NCI-H1417 (cell line): Measurements from ENCODE around the gene HELT.
A peak's percentile ranks its signal among the peaks of the same experiment; 100 is the strongest.

Source experiments
- DNase-seq, 3 experiments: peaks; one replicate each; lab custom pipeline; 2025; lab: John Stamatoyannopoulos, UW

The HELT gene

DNA sequence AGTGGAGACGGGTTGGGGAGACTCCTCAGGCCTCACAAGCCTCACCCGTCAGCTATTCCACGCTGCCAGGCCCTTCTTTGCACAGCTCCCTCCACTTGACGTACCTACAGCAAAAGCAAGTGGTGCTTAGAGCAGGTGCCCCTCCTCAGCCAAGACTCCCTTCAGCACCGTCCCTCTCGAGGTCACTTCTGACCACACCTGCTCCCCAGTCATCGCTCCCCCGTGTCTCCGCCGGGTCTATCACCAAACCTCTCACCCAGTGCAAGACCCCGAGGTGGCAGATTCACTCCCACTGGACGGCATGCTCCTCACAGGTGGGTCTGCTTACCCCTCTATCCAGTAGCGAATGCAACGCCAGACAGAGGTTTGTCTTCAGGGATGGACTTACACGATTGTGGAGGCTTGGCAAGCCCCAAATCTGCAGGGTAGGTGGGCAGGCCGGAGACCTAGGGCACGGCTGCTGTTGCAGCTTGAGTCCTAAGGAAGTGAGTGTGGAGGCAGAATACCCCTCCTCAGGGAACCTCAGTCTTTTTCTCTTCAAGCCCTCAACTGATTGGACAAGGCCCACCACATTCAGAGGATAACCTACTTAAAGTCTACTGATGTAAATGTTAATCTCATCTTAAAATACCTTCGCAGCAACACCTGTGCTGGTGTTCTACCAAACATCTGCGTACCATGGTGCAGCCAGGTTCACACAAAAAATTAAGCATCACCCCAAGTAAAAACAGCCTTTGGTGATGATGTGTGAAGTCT, 14.5 kb upstream of the HELT start:
- DNase-seq, result no peak

DNA sequence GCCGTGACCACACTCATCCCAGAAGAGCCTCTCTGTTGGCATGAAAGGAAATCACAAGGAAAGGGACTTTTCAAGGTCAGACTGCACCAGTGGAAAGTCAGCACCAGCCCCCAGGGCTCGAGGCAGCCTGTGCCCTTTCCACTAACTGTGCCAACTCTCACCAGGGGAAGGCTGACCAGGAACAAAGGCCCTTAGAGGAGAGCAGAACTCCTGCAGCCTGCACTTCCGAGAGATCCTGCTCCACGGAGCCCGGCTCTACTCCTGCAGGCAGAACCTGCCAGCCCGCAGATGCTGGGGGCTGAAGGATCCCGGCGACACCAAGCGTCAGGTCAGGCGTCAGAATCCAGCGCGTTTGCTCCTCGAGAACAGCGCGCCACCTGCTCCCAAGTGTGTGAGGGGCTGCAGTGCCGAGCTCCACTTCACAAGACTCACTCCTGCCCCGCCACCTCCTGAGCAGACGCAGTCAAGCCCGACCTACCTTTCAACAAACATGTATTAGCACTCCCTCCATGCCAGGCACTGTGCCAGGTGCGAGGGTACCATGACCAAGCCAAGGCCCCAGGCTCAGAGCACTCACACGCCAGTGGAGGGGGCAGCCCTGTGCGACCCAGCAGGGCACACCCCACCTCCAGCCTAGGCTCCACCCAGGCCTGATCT, 13.6 kb upstream of the HELT start:
- DNase-seq, result peak; percentile 31 to 91 (median 82)

- DNase-seq, result peak; percentile 76 to 92 (median 82)
These were observed 13.0 kb upstream of the HELT start for GRCh38 chr4:185005219-185005819.

- DNase-seq, result peak in 1 of 3 experiments; percentile 16
These were observed 6.9 kb upstream of the HELT start for GRCh38 chr4:185011408-185011807.

- DNase-seq, result no peak
These were observed 4.7 kb upstream of the HELT start for GRCh38 chr4:185013417-185014125.

DNA sequence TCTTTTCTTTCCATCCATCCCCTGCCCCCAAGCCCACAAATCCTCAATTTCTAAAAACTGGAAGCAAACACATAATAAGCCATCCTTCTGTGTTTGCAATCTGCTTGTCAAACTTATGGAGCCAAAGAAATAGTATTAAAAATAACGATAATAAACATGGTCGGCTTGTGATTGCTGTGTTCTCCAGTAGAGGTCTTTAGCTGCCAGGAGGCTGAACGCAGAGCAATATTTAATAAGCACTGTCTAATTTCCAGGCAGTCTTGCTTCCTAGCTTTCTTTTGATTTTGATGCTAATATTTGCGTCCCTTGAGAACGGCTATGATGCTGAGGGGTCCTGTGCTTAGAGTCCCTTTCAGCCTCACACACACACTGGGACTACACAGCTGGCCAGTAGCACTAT, 3.2 kb upstream of the HELT start:
- no peak for DNase-seq

DNA sequence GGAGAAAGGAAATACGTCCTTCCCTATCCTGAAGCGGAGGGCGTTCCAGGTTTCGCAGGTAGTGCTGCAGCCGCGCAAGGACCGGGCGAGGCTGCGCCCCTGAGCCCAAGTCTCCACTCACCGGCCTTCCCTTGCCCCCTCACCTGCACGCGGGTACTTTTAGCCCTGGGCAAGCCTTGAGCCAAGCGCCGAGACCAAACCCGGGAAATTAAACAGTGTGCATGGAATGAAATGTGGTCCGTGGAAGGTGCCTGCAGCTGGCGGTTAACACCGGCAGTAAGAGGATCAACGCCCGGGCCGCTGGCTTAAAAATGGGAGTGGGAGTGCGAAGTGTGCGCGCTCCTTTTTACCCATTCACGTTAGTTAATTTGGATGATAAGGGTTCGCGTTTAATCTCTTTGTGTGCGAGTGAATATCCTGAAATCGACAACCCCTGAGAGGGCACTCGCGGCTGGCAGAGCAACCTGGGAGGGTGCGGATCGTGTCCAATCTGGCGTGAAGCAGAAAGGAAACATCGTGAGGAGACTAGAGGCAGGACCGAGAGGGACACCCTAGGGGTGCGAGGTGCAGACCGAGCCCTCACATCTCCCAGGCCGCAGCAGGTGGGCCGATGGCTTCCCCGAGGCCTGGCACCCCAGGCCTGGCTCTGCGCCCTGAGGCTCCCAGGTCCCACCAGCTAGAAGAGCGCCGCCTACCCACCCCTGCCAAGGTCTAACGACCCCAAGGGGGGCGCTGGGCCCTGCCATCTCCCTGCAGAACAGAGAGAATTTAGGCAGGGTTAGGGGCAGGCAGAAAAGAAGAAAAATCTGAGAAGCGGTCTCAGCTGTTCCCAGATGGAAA, 2.0 kb upstream of the HELT start:
- DNase-seq, result no peak

DNA sequence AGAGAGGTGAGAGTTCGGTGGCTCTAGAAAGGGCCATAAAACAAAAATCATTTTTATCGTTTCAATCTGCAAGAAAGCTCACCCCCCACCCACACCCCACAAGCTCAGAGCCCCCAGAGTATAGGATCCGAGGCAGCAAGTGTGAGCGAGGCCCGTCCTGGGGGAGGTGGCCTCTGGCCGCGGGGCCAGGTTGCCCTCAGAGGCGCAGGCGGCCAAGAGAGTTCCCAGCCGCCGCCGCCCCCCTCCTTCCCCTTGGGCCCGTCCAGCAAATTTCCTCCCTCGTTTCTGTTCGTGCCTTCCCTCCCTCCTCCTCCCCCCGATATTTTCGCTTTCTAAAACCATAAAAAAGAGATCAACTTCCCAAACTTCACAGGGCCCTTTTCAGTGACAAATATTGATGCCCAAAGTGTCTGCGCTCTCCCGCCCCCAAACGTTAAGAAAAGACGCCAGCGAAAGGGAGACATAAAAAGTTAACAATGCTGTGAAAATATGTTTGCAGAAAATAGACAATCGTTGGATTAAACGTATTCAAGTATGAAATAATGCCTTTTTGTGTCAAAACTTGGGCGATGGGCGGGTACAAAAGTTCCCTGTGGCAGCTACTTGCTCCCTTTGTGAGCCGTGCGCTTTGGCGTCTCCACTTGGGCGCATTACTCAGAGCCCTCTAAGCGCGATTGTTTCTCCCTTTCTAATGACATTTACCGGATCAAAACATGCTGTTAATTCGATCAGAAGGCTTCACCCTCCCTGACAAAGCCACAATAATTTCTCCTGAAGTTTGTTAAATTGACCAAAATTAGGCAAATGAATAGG, 1.1 kb upstream of the HELT start:
- peak in 2 of 3 experiments; percentile 13 to 24 for DNase-seq

- DNase-seq, result peak in 2 of 3 experiments; percentile 47 to 52
These were observed 655 bp downstream of the HELT start for GRCh38 chr4:185018834-185019455.

DNA sequence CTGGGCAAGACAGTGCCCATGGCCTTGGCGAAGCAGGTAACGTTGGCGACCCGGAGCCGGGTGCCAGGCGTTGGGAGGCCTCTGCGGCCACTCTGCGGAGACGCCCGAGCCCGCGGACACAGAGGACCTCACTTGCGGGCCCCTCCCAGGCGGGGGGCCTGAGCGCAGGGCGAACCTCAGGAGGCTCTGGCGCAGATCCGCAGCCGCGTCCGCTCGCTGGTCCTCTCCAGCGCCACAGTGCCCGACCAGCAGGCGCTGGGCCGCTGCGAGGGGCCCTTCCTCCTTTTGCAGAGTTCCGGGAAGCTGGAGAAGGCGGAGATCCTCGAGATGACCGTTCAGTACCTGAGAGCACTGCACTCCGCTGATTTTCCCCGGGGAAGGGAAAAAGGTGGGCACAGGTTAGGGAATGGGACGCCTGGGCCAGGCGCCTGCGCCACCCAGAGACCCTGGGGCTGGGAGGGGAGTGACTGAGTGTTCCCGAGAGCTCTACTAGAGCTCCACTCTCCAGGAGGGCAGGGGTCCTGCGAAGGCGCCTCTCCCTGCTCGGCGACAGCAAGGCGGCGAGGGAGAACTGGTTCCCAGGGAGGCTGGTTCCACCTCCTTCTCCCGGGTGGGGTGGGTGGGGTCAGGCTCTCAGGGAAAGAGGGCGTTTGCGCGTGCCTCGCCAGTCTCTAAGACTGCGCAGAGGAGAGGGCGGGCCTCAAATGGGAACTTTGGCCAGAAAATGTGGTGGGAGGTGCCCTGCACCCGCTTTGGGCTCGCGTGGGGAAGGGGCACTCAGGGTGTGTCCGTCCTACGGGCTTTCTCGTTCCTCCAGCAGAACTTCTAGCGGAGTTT, 1.4 kb downstream of the HELT start:
- DNase-seq, result peak in 2 of 3 experiments; percentile 43 to 52

GRCh38 chr4:185020293-185020808, 2.1 kb downstream of the HELT start:
- peak in 2 of 3 experiments; percentile 52 to 55 for DNase-seq

DNA sequence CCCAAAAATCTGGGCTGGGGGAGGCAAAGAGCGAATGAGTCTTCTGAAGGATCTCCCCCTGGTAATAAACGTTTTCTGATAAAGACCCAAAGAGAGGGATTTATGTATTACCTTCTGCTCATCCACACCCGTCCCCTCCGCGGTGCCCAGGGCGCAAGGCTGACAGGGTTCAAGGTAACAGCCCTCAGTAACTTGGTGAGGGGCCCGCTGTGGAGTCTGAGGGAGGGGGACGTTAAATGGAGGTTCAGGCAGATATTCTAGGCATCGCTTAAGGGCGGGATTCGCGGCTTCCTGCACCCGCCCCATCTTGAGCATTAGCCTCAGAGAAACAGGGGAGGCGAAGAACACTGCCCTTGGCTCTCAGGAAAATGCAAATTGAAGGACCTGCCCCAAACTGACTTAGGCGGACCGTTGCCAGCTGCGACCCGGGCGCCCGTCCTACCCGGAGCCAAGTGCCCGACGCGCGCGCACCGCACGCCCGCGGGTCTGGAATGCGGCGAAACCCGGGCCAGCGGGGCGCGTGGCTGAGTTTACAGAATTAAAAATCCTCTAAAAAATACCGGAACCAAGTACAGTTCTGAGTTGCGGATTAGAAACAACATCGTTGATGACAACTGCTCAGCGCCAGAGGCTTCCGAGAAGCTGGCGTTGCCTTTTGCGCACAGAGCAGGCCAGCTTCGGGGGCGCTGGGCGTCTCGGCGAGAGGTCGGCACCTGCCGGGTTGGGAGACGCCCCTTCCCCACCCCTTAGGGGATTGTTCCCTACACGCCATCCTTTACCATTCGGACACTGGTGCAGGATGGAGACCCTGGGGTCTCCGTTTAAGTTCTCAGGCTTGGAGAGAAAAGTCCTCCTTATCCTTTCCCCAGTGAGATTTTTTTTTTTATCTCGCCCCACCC, 2.8 kb downstream of the HELT start:
- peak in 1 of 3 experiments; percentile 27 for DNase-seq

DNA sequence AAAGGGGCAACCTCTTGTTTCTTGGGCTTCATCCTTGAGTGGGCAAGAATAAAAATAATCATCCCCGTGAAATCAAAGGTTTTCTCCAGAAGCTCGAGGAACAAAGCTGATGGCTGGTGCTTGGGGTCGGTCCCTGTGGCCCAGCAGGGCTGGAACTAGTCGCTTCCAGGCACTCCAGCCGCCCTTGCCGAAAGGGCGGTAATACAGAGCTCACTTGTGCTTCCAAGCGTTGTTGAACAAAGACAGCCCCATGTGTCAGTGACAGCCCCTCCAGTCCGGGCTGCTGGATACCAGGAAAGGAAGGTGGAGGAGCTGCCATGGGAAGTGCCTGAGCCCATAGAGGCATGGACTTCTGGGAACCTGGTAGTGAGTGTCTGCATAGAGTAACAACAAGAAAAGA, 5.2 kb downstream of the HELT start:
- no peak for DNase-seq

DNA sequence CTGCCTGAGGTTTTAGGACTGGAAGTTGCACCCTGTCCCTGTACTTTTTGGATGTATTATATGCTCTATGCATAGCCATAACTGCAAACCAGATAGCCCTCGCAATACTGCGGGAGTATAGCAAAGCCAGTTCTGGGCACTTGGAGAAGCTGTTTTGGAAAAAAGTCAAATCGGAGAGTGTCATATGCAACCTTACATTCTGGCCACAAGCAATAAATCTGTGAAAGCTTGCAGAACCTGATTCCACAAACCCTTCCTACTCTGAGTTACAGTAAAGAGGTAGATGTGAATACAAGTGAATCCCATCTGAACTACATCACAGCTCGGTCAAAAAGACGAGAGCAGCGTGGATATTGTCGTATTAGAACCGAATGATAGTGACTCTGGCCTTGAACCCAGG, 10.3 kb downstream of the HELT start:
- DNase-seq, result no peak

DNA sequence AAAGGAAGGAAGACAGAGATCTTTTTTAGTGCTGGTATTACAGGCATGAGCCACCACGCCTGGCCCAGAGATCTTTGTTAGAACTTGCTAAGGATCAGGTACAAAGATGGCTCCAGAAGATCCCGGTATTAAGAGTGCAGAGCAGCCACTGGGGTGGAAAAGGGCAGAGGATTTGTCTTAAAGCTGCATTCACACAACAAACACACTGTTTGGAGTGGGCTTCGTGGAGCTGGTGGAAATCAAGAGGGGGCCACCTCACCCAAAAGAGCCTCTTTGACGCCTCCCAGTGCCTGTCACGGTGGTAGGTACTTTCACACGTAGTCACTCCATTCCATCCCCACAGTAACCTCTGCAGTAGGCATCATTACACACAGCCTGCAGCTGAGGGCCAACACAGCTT, 13.3 kb downstream of the HELT start:
- no peak for DNase-seq

DNA sequence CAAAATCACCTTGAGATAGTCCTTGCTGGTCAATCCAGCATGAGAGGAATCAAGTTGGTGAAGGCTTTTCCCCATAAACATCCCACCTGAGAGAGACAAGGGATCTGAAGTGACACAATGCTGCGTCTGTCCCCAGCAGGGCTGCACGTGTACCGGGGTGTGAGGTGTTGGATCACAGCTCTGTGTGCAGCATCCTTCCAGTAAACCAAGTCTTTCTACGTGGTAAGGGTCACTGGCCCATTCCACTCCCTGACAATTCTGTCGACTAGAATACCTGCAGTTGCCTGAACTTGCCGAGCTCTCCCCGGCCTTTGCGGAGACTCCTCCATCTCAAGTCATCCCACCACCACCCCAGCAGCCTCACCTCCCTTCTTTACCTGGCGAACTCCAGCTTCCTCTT, 14.8 kb downstream of the HELT start:
- no peak for DNase-seq

DNA sequence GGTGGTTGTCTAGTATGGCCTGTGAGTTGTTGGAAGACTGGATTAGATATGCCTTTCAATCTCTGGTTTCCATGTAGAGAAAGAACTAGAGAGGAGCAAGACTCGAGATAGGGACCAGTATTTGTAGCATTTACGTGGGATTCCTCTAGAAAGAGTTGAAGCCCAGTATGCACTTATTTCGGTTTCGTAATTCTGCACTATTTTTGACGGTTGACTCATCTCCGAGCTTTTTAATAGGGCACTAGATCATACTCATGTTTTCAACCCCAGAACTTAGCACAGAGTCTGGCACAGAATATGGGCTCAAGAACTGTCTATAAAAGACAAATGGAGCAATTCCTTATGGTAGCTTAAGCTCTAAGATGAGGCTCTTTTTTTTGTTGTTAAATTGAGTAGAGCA, 15.7 kb downstream of the HELT start:
- DNase-seq, result no peak

DNA sequence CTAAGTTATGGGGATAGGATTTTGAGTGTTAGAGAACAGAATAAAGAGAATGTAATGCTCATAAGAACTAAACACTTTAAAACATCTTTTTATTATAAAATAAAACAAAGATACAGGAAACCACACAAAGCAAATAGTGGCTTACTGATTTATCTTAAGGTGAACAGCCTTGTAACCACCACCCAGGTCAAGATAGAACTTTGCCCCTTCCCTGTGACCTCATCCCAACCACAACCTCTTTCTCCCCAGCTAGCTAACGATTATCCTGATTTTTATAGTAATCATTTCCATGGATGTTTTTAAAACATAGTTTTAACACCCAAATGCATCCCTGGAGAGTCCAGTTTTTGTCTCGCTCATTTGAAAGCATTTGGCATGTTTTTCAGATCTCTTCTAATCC, 17.0 kb downstream of the HELT start:
- no peak for DNase-seq
